B cell (primary cell): ENCODE data around the gene MYL7. TPM values are rescaled to one million over a fixed set of nuclear protein-coding genes. Genes with fewer than 3 reads are reported as not detected.
A peak's percentile ranks its signal among the peaks of the same experiment; 100 is the strongest.

Source experiments
- ATAC-seq: fragments of 200-7000 bp; cut with Tn5 transposase; one replicate; pipeline ENCODE4 v1.10.0; 2021; ENCODE audit warnings: low read depth, mild to moderate bottlenecking, moderate number of reproducible peaks, moderate library complexity
- CTCF ChIA-PET: fragments of 350-600 bp; sonication (Branson Sonifier 250); formaldehyde crosslinking; loops from one replicate; lab custom pipeline; 2021; ENCODE audit warnings: antibody characterized with exemption, inconsistent platforms; lab: Charles Lee
- POLR2A ChIA-PET: fragments of 350-600 bp; sonication (Branson Sonifier 250); formaldehyde crosslinking; loops from one replicate; lab custom pipeline; 2021; ENCODE audit warnings: antibody characterized with exemption; lab: Charles Lee
- DNase-seq: peaks from one replicate; pipeline ENCODE4 v3.0.0; 2013
- H2AFZ ChIP-seq: 2 replicates; pipeline ENCODE4 v1.6.1; 2012; ENCODE audit warnings: mild to moderate bottlenecking, low read depth, low read length; ENCODE audit not compliant: insufficient read depth, poor library complexity, severe bottlenecking
- H3K27ac ChIP-seq, 2 donors: 1 replicate in 1 of 2; 2 replicates in 1 of 2; pipeline ENCODE4 v1.5.1; 2012 to 2013; ENCODE audit warnings: low read length in 2 of 2, mild to moderate bottlenecking in 2 of 2, moderate library complexity in 1 of 2
- H3K27me3 ChIP-seq, 4 experiments: fragments of 200-600 bp in 1 of 4; sonication (generic) in 1 of 4; replicated peaks in 1 of 4; 1 replicate in 2 of 4; 2 replicates in 2 of 4; pipeline versions ENCODE4 v1.6.1 to v1.7.0; 2013 to 2016; ENCODE audit warnings: low read length in 3 of 4, mild to moderate bottlenecking in 2 of 4, mixed read lengths in 1 of 4, moderate library complexity in 1 of 4; ENCODE audit not compliant: insufficient read depth in 4 of 4, control insufficient read depth in 3 of 4; ENCODE audit errors: control extremely low read depth in 1 of 4
- H3K36me3 ChIP-seq, 2 experiments: replicated peaks in 1 of 2; 1 replicate in 1 of 2; 2 replicates in 1 of 2; pipeline versions ENCODE4 v1.6.1 to v1.7.1; 2013; ENCODE audit warnings: low read length in 1 of 2; ENCODE audit not compliant: insufficient read depth in 2 of 2, control insufficient read depth in 1 of 2; ENCODE audit errors: control extremely low read depth in 1 of 2, extremely low read depth in 1 of 2
- H3K4me1 ChIP-seq, 2 donors: fragments of 200-600 bp in 1 of 2; sonication (generic) in 1 of 2; 1 replicate in 1 of 2; 2 replicates in 1 of 2; pipeline versions ENCODE4 v1.5.1 to v1.6.1; 2013 to 2017; ENCODE audit warnings: low read length in 2 of 2; ENCODE audit not compliant: control insufficient read depth in 2 of 2, insufficient read depth in 2 of 2
- H3K4me2 ChIP-seq: replicated peaks from 2 replicates; pipeline ENCODE3; 2012; ENCODE audit warnings: mild to moderate bottlenecking, low read depth, low read length; ENCODE audit not compliant: poor library complexity, severe bottlenecking
- H3K4me3 ChIP-seq, 5 experiments: fragments of 200-600 bp in 1 of 5; sonication (generic) in 1 of 5; 1 replicate in 3 of 5; 2 replicates in 2 of 5; pipeline versions ENCODE4 v1.5.1 to v1.7.0; 2011 to 2016; ENCODE audit warnings: low read length in 4 of 5, mild to moderate bottlenecking in 4 of 5, low read depth in 2 of 5, control low read depth in 1 of 5, moderate library complexity in 1 of 5; ENCODE audit not compliant: insufficient read depth in 1 of 5; ENCODE audit errors: control extremely low read depth in 1 of 5, extremely low read depth in 1 of 5
- H3K79me2 ChIP-seq: fragments of 200-600 bp; sonication (generic); one replicate; pipeline ENCODE4 v1.6.0; 2016; ENCODE audit warnings: low read length; ENCODE audit not compliant: control insufficient read depth, insufficient read depth
- H3K9ac ChIP-seq: fragments of 200-600 bp; sonication (generic); 2 replicates; pipeline ENCODE4 v1.6.1; 2017; ENCODE audit warnings: mild to moderate bottlenecking, low read length, moderate library complexity
- H3K9me3 ChIP-seq, 3 donors: one replicate each; pipeline versions ENCODE4 v1.6.1 to v1.7.1; 2013; ENCODE audit warnings: low read length in 2 of 3; ENCODE audit not compliant: control insufficient read depth in 2 of 3, insufficient read depth in 1 of 3; ENCODE audit errors: control extremely low read depth in 1 of 3
- H4K20me1 ChIP-seq: 2 replicates; pipeline ENCODE4 v1.6.0; 2012; ENCODE audit warnings: mild to moderate bottlenecking, low read length; ENCODE audit not compliant: insufficient read depth, control insufficient read depth, poor library complexity, severe bottlenecking
- H3K27ac Mint-ChIP-seq: one replicate; pipeline ENCODE4 v1.8.0; 2021; ENCODE audit warnings: mixed read lengths
- H3K27me3 Mint-ChIP-seq: one replicate; pipeline ENCODE4 v1.8.0; 2021; ENCODE audit warnings: mixed read lengths
- H3K4me1 Mint-ChIP-seq: one replicate; pipeline ENCODE4 v1.8.0; 2021; ENCODE audit warnings: mixed read lengths
- H3K4me3 Mint-ChIP-seq: one replicate; pipeline ENCODE4 v1.8.0; 2021; ENCODE audit warnings: mixed read lengths
- H3K9me3 Mint-ChIP-seq: one replicate; pipeline ENCODE4 v1.8.0; 2022; ENCODE audit warnings: mixed read lengths; ENCODE audit not compliant: insufficient read depth
- EZH2 ChIP-seq: IDR thresholded peaks from 2 replicates; pipeline ENCODE4 v1.6.1; 2012; ENCODE audit warnings: borderline replicate concordance, low read depth, mild to moderate bottlenecking, moderate library complexity, low read length; ENCODE audit not compliant: insufficient read depth, poor library complexity, severe bottlenecking
- WGBS: methylation state at CpG from one replicate; pipeline ENCODE4 v1.1.5; 2013; ENCODE audit warnings: missing lambda C conversion rate; ENCODE audit not compliant: insufficient coverage; 5-methylcytosine and 5-hydroxymethylcytosine counted together
- intact Hi-C: fragments of 100-400 bp; cut with micrococcal nuclease; formaldehyde crosslinking; loops from one replicate; pipeline ENCODE4 v1.10.0; 2022
- polyA plus RNA-seq: library from polyadenylated mRNA; depleted of rRNA; stranded (reverse); fragments of >200 nt; gene quantifications from 2 replicates; pipeline ENCODE4 v1.2.3, GENCODE V29; 2012
- total RNA-seq, 2 donors: library from RNA; stranded (reverse); fragments of 120-200 nt in 1 of 2; gene quantifications; 1 replicate in 1 of 2; 2 replicates in 1 of 2; pipeline versions ENCODE4 v1.2.3 to v1.2.4, GENCODE V29; 2013 to 2022
- TF ChIP-seq, protein P1 (sequence below): fragments of 200-600 bp; IDR thresholded peaks from one replicate; pipeline ENCODE4 v1.8.0; 2022; ENCODE audit warnings: antibody characterized with exemption, mild to moderate bottlenecking

Gene MYL7
- total and polyA plus RNA-seq, 2 donors (not counting 1 experiment from before 2014, with no cell fraction given) = not detected

DNA sequence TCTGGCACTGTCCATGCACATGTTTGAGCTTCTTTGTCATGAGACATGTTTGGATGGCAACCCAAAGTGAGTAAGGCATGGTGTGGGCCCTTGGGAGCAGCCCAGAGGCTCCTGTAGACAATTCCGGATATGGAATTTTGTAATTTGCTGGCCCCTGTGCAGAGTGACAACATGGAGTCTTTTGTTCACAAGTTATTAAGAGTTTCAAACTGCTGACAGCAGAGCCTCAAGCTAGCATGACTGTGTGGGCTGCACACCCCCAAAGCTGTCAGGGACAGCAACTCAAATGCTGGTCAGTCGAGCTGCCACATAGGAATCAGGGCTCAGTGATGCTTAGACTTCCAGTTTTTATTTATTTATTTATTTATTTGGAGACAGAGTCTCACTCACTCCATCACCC, 7.0 kb upstream of the MYL7 start:
- Mint-ChIP-seq H3K4me1 (peaks cover 17% of the 10 kb centered on the region), H3K4me3 (no peak overlapping the region), H3K9me3 (no peaks in the 10 kb centered on the region), H3K27me3 (no peaks in the 10 kb centered on the region), H3K27ac (no peak overlapping the region)
- TF ChIP-seq, protein P1, sequence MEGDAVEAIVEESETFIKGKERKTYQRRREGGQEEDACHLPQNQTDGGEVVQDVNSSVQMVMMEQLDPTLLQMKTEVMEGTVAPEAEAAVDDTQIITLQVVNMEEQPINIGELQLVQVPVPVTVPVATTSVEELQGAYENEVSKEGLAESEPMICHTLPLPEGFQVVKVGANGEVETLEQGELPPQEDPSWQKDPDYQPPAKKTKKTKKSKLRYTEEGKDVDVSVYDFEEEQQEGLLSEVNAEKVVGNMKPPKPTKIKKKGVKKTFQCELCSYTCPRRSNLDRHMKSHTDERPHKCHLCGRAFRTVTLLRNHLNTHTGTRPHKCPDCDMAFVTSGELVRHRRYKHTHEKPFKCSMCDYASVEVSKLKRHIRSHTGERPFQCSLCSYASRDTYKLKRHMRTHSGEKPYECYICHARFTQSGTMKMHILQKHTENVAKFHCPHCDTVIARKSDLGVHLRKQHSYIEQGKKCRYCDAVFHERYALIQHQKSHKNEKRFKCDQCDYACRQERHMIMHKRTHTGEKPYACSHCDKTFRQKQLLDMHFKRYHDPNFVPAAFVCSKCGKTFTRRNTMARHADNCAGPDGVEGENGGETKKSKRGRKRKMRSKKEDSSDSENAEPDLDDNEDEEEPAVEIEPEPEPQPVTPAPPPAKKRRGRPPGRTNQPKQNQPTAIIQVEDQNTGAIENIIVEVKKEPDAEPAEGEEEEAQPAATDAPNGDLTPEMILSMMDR = no peak
- no peak for TF ChIP-seq EZH2
- no peak overlapping the region for H3K27ac ChIP-seq
- no peak overlapping the region for H2AFZ ChIP-seq
- H3K36me3 ChIP-seq = no peaks in the 10 kb centered on the region
- H3K79me2 ChIP-seq = no peaks in the 10 kb centered on the region
- no peak overlapping the region for H3K9ac ChIP-seq
- intact Hi-C loops = no loop called here
- no peaks in the 10 kb centered on the region for H4K20me1 ChIP-seq
- H3K9me3 ChIP-seq = no peaks in the 10 kb centered on the region
- peaks cover 0 to 24% (median 6%) of the 10 kb centered on the region in 4 experiments for H3K27me3 ChIP-seq
- no peak overlapping the region for H3K4me2 ChIP-seq
- ChIA-PET CTCF (no interaction called here), POLR2A (no interaction called here)
- ATAC-seq (no peak), DNase-seq (no peak)
- H3K4me1 ChIP-seq = peaks cover 13 to 28% of the 10 kb centered on the region in 2 donors
- 100% methylated on average over 1 of the region's 2 CpGs for WGBS
- no peak overlapping the region for H3K4me3 ChIP-seq

DNA sequence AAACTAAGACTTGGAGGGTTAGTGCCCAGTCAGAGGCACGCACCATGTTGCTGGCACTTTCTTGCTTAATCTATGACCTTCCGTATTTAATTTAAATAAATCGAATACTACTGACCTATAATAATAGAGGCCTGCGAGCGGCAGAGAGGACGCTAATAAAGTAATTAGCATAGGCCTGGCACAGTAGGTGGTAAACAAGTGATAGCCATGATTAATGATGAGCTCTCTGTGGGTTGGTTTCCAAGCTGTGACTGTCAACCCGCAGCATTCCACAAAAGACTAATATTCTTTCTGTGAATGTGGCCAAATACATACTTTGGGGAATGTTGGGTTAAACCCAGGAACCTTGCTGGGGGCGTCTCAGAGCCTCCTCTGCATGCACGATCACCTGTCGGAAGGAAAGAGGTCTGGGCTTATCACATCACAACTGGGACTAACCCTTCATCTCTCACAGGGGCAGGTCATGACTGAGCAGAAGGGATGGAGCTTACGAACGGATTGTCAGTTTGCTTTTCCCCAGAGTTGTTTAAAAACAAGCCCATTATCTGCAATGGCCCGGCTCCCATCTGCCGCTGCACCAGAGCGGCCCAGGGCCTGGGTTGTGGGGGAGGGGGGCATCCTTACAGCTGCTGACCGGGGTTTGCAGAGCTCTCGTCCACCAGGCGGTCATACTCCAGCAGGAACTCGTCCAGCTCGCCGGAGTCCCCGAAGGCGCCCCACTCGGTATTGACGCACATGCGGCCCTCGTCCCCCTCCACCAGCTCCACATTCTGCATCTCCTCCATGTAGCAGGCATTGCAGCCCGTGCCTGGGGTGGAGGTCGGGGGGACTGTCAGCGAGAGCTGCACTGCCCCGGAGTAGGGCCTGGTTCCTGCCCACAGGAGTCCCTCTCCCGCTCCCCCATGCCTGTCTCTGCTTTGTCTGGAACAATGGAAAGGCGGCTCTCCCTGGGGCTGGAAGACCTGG, 6.2 kb upstream of the MYL7 start:
- H3K27ac ChIP-seq = no peak overlapping the region
- peaks cover 13 to 28% of the 10 kb centered on the region in 2 donors for H3K4me1 ChIP-seq
- Mint-ChIP-seq H3K27me3 (no peaks in the 10 kb centered on the region), H3K4me3 (peak overlapping the region; percentile 81), H3K27ac (peak overlapping the region; percentile 20), H3K4me1 (peaks cover 17% of the 10 kb centered on the region), H3K9me3 (no peaks in the 10 kb centered on the region)
- H3K4me3 ChIP-seq = no peak overlapping the region
- intact Hi-C loops = no loop called here
- no peaks in the 10 kb centered on the region for H3K79me2 ChIP-seq
- ChIA-PET CTCF (interaction anchor here (1.1 kb wide), 1 partner anchor 22 kb away, joined by 3 read pairs; no protein-coding TSS in a partner anchor), POLR2A (no interaction called here)
- H2AFZ ChIP-seq = no peak overlapping the region
- TF ChIP-seq, protein P1 = no peak
- TF ChIP-seq EZH2 = no peak
- H3K4me2 ChIP-seq = peak overlapping the region; percentile 95
- no peaks in the 10 kb centered on the region for H3K9me3 ChIP-seq
- peaks cover 0 to 24% (median 6%) of the 10 kb centered on the region in 4 experiments for H3K27me3 ChIP-seq
- H4K20me1 ChIP-seq = no peaks in the 10 kb centered on the region
- WGBS = 88% methylated on average over 25 of the region's 33 CpGs
- ATAC-seq = no peak
- no peak overlapping the region for H3K9ac ChIP-seq
- no peak for DNase-seq
- no peaks in the 10 kb centered on the region for H3K36me3 ChIP-seq
